Natural killer cell (primary cell): ENCODE results near the gene RNF11. TPM values are rescaled to one million over a fixed set of nuclear protein-coding genes. Genes with fewer than 3 reads are reported as not detected.

Experiments used
- ATAC-seq, 3 donors: fragments of 150-1000 bp in 2 of 3; fragments of 200-7000 bp in 1 of 3; cut with Tn5 transposase; 1 replicate in 1 of 3; 2 replicates in 2 of 3; pipeline ENCODE4 v1.10.0; 2021; ENCODE audit warnings: mild to moderate bottlenecking in 2 of 3, moderate library complexity in 2 of 3
- DNase-seq, 2 donors: peaks; one replicate each; pipeline versions ENCODE4 v3.0.0 to v3.0.0-alpha.2; 2013 to 2021; ENCODE audit warnings: mixed read lengths in 1 of 2
- H3K27ac ChIP-seq: one replicate; pipeline ENCODE4 v1.5.1; 2013; ENCODE audit warnings: mild to moderate bottlenecking, low read length
- H3K27me3 ChIP-seq: one replicate; pipeline ENCODE4 v1.6.1; 2013; ENCODE audit warnings: low read length; ENCODE audit not compliant: control insufficient read depth, insufficient read depth
- H3K36me3 ChIP-seq: one replicate; pipeline ENCODE4 v1.6.1; 2013; ENCODE audit warnings: low read length; ENCODE audit not compliant: control insufficient read depth, insufficient read depth
- H3K4me1 ChIP-seq: one replicate; pipeline ENCODE4 v1.6.1; 2013; ENCODE audit warnings: low read length; ENCODE audit not compliant: control insufficient read depth, insufficient read depth
- H3K4me3 ChIP-seq: one replicate; pipeline ENCODE4 v1.5.1; 2013; ENCODE audit warnings: low read length
- H3K9me3 ChIP-seq: one replicate; pipeline ENCODE4 v1.6.1; 2013; ENCODE audit warnings: low read length; ENCODE audit not compliant: control insufficient read depth, insufficient read depth
- H3K27ac Mint-ChIP-seq, 2 donors: one replicate each; pipeline ENCODE4 v1.8.0; 2022; ENCODE audit warnings: mild to moderate bottlenecking in 2 of 2, mixed read lengths in 2 of 2, moderate library complexity in 1 of 2
- H3K27me3 Mint-ChIP-seq, 2 donors: one replicate each; pipeline ENCODE4 v1.8.0; 2022; ENCODE audit warnings: low read depth in 2 of 2, mixed read lengths in 2 of 2
- H3K36me3 Mint-ChIP-seq: one replicate; pipeline ENCODE4 v1.8.0; 2022; ENCODE audit warnings: mixed read lengths
- H3K4me1 Mint-ChIP-seq, 2 donors: one replicate each; pipeline ENCODE4 v1.8.0; 2022; ENCODE audit warnings: mixed read lengths in 2 of 2
- H3K4me3 Mint-ChIP-seq: one replicate; pipeline ENCODE4 v1.8.0; 2022; ENCODE audit warnings: mild to moderate bottlenecking, moderate library complexity, mixed read lengths
- H3K9me3 Mint-ChIP-seq, 2 donors: one replicate each; pipeline ENCODE4 v1.8.0; 2022; ENCODE audit warnings: mixed read lengths in 2 of 2
- WGBS: methylation state at CpG from one replicate; pipeline ENCODE4 v1.1.7; 2013; ENCODE audit warnings: missing lambda C conversion rate; ENCODE audit not compliant: insufficient coverage; 5-methylcytosine and 5-hydroxymethylcytosine counted together
- intact Hi-C: fragments of 100-400 bp; cut with micrococcal nuclease; formaldehyde crosslinking; loops from one replicate; pipeline ENCODE4 v1.14.2; 2022
- total RNA-seq, 4 donors: library from RNA; stranded (reverse); fragments of 120-200 nt in 1 of 4; gene quantifications; one replicate each; pipeline versions ENCODE4 v1.2.3 to v1.2.4, GENCODE V29; 2013 to 2022
- TF ChIP-seq, protein P1 (sequence below): fragments of 200-600 bp; IDR thresholded peaks from one replicate; pipeline ENCODE4 v1.8.0; 2022; ENCODE audit warnings: antibody characterized with exemption

RNF11 gene
- total RNA-seq, 3 donors from 2014 or later (not counting 1 experiment from before 2014, with no cell fraction given), result 68.3 to 89.5 (median 68.4) TPM

DNA sequence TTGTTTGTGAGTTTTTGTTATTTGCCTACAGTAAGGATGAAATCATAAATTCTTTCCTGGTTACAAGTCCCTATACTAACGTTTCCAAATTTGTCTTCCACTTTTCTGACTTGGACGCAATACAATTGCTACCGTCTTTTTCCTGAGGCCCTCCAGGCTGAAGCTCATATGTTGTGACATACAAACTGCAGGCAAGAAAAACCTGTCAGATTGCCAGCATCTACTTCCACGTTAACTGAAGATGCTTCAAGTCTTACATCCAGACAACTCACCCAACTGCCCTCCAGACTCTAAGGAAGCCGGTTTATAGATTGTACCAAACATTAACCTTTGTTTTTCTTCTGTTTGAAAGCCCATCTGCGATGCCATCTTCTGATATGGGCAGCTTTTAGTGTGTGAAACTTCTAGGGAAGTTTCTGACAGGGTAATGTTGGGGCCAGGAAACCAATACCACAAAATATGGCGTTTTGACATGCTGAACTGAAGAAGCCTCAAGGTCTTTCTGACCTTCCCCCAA, 21.4 kb upstream of the RNF11 start:
- peak overlapping the region; percentile 14 for H3K4me3 Mint-ChIP-seq
- intact Hi-C loops, result no loop called here
- TF ChIP-seq, protein P1, sequence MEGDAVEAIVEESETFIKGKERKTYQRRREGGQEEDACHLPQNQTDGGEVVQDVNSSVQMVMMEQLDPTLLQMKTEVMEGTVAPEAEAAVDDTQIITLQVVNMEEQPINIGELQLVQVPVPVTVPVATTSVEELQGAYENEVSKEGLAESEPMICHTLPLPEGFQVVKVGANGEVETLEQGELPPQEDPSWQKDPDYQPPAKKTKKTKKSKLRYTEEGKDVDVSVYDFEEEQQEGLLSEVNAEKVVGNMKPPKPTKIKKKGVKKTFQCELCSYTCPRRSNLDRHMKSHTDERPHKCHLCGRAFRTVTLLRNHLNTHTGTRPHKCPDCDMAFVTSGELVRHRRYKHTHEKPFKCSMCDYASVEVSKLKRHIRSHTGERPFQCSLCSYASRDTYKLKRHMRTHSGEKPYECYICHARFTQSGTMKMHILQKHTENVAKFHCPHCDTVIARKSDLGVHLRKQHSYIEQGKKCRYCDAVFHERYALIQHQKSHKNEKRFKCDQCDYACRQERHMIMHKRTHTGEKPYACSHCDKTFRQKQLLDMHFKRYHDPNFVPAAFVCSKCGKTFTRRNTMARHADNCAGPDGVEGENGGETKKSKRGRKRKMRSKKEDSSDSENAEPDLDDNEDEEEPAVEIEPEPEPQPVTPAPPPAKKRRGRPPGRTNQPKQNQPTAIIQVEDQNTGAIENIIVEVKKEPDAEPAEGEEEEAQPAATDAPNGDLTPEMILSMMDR, result no peak
- Histone ChIP-seq H3K36me3 (no peaks in the 10 kb centered on the region), H3K27ac (peak overlapping the region; percentile 53), H3K27me3 (no peaks in the 10 kb centered on the region), H3K9me3 (no peaks in the 10 kb centered on the region), H3K4me3 (no peak overlapping the region), H3K4me1 (no peaks in the 10 kb centered on the region)
- no peaks in the 10 kb centered on the region for H3K27me3 Mint-ChIP-seq
- peaks cover 14 to 15% of the 10 kb centered on the region in 2 donors for H3K4me1 Mint-ChIP-seq
- H3K27ac Mint-ChIP-seq, result peak overlapping the region; percentile 69 to 85
- no peaks in the 10 kb centered on the region for H3K36me3 Mint-ChIP-seq
- WGBS, result 6% methylated on average over 7 of the region's 7 CpGs
- peak; percentile 52 to 78 (median 70) for ATAC-seq
- DNase-seq, result peak in 1 of 2 donors; percentile 32
- no peaks in the 10 kb centered on the region for H3K9me3 Mint-ChIP-seq

DNA sequence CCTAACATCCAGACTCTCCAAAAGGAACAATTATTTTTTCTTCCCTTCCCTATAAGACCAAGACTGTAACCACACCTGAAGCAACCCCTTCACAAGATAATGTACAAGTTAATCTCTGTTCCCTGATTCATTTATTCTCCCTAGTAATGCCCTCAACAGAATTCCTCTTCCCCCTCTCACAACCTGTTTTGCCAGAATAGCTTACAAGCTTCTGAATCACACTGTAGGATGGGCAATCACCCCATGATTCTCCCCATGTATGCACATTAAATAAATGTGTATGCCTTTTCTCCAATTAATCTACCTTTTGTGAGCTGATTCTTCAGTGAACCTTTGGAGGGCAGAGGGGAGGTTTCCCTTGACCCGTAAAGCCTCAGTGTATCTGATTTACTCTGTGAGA, 20.9 kb upstream of the RNF11 start:
- no peaks in the 10 kb centered on the region for H3K36me3 ChIP-seq
- H3K36me3 Mint-ChIP-seq, result no peaks in the 10 kb centered on the region
- H3K4me3 Mint-ChIP-seq, result no peak overlapping the region
- H3K27me3 Mint-ChIP-seq, result no peaks in the 10 kb centered on the region
- no peaks in the 10 kb centered on the region for H3K9me3 Mint-ChIP-seq
- H3K27ac Mint-ChIP-seq, result peak overlapping the region; percentile 69 to 85
- H3K27me3 ChIP-seq, result no peaks in the 10 kb centered on the region
- H3K9me3 ChIP-seq, result no peaks in the 10 kb centered on the region
- H3K4me1 Mint-ChIP-seq, result peaks cover 14 to 18% of the 10 kb centered on the region in 2 donors
- DNase-seq (no peak), ATAC-seq (no peak)
- TF ChIP-seq, protein P1, result no peak
- H3K4me3 ChIP-seq, result no peak overlapping the region
- 100% methylated on average over 1 of the region's 1 CpG for WGBS
- intact Hi-C loops, result no loop called here
- no peak overlapping the region for H3K27ac ChIP-seq
- no peaks in the 10 kb centered on the region for H3K4me1 ChIP-seq

DNA sequence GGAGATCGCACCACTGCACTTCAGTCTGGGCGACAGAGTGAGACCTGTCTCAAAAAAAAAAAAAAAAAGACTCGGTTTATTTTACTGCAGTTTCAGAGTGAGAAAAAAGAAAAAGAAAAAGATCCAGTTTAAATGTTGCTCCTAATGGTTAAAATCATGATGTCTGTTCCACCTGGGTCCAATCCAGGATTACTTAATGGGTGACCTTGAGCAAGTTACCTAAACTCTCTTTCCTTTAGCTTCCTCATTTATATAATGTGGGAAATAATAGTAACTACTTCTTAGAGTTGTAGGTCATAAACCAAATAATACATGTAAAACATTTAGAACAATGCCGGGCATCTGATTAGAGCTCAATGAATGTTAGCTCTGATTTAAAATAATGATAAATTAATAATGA, 19.4 kb upstream of the RNF11 start:
- no peak for DNase-seq
- Histone ChIP-seq H3K4me3 (no peak overlapping the region), H3K9me3 (no peaks in the 10 kb centered on the region), H3K27me3 (no peaks in the 10 kb centered on the region), H3K4me1 (no peaks in the 10 kb centered on the region), H3K27ac (no peak overlapping the region), H3K36me3 (no peaks in the 10 kb centered on the region)
- Mint-ChIP-seq H3K27ac (no peak overlapping the region), H3K4me3 (no peak overlapping the region), H3K36me3 (no peaks in the 10 kb centered on the region), H3K27me3 (no peaks in the 10 kb centered on the region), H3K4me1 (peaks cover 19 to 24% of the 10 kb centered on the region in 2 donors), H3K9me3 (no peaks in the 10 kb centered on the region)
- ATAC-seq, result no peak
- intact Hi-C loops, result no loop called here
- 96% methylated on average over 2 of the region's 4 CpGs for whole genome bisulfite sequencing
- TF ChIP-seq, protein P1, result no peak

DNA sequence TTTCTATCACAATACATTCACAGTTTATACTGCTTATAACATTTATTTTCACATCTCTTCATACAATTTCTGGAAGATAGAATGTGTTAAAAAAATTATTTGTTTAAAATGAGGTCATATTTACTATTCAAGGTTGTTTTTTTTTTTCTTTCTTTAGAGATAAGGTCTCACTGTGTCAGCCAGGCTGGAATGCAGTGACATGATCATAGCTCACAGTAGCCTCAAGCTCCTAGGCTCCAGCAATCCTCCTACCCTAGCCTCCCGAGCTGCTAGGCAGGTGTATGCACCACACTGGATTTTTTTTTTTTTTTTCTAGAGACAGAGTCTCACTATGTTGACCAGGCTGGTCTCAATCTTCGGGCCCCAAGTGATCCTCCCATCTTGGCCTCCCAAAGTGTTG, 19.0 kb upstream of the RNF11 start:
- H3K4me3 ChIP-seq, result no peak overlapping the region
- H3K4me1 ChIP-seq, result no peaks in the 10 kb centered on the region
- H3K36me3 ChIP-seq, result no peaks in the 10 kb centered on the region
- no peak overlapping the region for H3K27ac ChIP-seq
- H3K27me3 ChIP-seq, result no peaks in the 10 kb centered on the region
- Mint-ChIP-seq H3K4me1 (peaks cover 19 to 24% of the 10 kb centered on the region in 2 donors), H3K27me3 (no peaks in the 10 kb centered on the region), H3K36me3 (no peaks in the 10 kb centered on the region), H3K9me3 (no peaks in the 10 kb centered on the region), H3K4me3 (no peak overlapping the region), H3K27ac (no peak overlapping the region)
- DNase-seq (no peak), ATAC-seq (no peak)
- TF ChIP-seq, protein P1, result no peak
- no peaks in the 10 kb centered on the region for H3K9me3 ChIP-seq
- 87% methylated on average over 2 of the region's 2 CpGs for WGBS
- intact Hi-C loops, result no loop called here
